ENCODE results near the gene RHBDD3.

The RHBDD3 gene

DNA sequence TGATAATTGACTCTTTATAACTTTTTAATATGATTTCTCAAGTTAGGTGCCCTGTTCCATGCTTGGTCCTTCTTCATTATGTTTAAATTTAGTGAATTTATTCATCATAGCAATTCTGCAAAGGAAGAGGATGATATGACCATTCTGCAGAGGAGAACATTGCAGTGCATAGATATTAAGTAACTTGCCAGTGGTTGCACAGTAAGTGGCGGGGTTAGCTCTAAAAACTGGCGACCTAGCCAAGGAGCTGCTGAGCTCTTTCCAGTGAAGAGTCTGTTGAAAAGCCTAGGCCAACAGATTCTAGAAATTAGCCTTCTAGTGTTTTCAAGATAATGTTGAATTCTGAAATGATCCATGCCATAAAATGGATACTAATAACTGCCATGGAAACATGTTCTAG, 4.8 kb upstream of the RHBDD3 start:
- no peak overlapping the region for H3K4me3 ChIP-seq (ENCODE audit: low read depth, low read length)
- DNase-seq (ENCODE audit: low read depth), result no peak

DNA sequence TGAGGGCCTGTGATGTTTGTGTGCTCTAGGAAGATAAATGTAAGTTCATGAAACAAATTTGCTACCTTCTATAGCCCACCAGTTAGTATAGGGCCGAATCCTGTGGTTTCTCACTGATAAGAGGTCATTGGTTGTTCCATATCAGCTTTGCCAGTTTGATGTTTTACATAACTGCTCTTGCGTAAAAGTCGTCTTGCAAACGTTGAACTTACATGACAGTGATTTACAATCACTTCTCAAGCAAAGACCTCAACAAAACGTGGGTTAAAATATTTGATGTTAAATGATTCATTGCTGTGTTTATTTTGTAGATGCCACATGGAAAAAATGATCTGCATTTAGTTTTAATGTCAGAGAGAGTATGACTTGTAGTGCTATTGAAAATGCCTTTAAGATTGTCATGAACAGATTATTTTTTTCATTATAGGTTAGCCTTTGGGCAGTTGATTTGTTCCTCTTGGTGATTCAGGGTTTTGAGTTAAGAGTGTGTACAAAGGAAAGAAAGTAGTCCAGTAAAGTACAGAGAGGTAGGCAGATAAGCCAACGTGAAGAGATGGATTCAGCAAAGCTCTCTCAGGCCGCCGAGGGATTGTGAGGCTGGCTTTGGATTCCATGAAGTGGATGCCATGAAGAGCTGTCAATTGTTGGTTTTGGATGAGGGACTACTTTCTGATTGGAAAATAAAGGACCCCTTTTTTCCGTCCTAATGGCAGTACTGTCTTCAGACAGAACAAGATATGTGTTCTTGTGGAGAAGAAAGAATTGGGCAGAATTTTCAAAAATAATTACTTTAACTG, 2.9 kb upstream of the RHBDD3 start:
- DNase-seq (ENCODE audit: low read depth), result no peak
- H3K4me3 ChIP-seq (ENCODE audit: low read depth, low read length), result peak overlapping the region; percentile 75

DNA sequence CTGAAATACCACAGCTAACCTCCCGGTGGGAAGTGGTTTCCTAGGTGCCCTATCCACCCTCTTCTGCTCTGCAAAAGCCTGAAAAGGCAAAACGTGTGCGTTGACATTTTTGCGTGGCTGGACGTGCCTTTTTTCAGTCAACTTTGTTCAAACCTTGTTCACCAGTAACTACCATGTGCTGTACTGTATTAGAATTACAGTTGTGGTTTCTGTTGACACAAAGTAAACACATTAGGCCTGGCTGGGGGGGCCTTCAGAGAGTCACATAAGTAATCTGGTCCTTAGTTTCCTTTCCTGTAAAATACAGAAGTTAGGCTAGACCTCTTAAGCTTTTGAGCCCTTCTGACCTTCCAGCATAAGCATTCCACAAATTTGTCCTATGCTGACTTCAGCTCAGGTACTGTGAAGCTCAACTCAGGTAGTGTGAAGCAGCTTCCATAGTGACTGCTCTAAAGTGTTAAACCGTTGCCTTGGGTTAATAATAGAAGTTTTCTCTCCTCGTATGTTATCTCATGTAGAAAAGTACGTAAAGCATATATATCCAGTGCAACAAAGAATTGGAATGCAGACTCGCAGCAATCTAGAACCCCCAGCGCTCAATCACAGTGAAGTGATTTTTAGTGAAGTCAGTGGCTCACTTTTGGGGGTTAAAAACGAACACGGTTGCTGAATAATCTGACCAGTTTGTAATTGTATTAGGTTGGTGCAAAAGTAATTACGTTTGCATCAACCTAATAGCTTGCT, 2.1 kb upstream of the RHBDD3 start:
- H3K4me3 ChIP-seq (ENCODE audit: low read depth, low read length), result peak overlapping the region; percentile 75
- no peak for DNase-seq (ENCODE audit: low read depth)

DNA sequence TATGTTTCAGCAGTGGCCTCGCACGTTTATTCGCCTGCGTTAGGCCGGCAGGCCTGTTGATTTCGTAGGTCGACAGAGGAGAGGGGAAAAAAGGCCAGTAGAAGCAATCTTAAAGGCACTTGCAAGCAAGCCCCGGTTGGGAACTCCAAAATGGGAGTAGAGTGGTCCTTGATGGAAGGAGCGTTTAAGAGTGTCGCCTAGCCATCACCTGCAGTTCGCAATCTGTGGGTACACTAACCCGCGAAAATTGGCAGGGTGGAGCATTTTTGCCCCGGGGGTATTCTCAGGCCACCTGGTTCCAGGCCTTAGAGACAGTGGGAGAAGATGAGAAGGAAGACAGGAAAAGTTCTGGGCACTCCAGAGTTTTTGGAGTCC, 1.4 kb upstream of the RHBDD3 start:
- H3K4me3 ChIP-seq (ENCODE audit: low read depth, low read length), result peak overlapping the region; percentile 75
- no peak for DNase-seq (ENCODE audit: low read depth)

DNA sequence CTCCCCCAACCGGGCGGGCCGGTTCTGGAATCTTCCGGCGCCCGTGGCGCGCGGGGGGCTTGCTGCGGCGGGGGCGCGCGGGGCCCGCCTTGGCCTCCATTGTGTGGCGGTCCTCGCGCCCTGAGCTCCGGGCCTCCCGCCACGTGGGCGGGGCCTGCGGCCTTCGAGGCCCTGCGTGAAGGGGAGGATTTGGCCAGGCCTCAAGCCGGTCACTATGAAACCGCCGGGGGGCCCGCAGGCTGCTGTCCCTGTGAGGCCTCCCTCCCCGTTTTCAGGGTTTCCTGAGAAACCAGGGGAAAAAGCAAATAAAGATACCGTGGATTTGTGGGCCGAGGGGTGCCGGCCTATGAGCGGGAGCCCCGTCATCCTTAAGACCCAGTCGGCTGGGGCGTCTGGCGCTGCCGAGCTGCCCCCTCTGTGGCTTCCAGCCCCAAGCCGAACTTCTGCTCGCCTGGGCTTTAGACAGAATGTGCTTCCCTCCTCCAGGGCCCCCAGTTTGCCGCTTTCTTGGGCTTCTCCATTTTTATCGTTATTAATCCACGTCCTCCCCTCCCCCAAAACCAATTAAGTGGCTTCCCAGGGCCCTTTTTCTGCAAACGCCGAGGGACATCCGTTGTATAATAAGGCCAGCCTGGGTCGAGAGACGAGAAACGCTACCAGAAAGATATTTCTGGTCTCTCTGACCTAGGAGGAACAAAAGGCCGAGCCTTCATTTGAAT, 889 bp upstream of the RHBDD3 start:
- peak overlapping the region; percentile 75 for H3K4me3 ChIP-seq (ENCODE audit: low read depth, low read length)
- DNase-seq (ENCODE audit: low read depth), result peak; percentile 22

DNA sequence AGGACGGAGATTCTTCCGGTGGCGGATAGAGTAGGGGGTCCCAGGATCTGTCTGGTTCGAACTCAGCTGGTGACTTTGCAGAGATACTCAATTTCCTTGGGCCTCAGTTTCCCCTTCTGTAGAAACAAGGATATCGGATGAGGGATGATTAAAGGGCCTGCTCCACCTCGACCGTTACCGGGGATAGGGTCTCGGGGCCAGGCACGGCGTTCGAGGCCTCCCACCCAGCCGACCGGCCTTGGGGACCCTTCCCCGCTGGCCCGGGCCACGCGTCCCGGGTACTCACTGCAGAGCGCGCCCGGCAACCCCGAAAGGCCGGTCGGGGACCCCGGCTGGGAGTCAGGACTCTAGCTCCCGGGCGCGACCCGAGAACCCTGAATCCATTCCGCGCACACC, 321 bp downstream of the RHBDD3 start:
- no peak for DNase-seq (ENCODE audit: low read depth)
- peak overlapping the region; percentile 75 for H3K4me3 ChIP-seq (ENCODE audit: low read depth, low read length)

DNA sequence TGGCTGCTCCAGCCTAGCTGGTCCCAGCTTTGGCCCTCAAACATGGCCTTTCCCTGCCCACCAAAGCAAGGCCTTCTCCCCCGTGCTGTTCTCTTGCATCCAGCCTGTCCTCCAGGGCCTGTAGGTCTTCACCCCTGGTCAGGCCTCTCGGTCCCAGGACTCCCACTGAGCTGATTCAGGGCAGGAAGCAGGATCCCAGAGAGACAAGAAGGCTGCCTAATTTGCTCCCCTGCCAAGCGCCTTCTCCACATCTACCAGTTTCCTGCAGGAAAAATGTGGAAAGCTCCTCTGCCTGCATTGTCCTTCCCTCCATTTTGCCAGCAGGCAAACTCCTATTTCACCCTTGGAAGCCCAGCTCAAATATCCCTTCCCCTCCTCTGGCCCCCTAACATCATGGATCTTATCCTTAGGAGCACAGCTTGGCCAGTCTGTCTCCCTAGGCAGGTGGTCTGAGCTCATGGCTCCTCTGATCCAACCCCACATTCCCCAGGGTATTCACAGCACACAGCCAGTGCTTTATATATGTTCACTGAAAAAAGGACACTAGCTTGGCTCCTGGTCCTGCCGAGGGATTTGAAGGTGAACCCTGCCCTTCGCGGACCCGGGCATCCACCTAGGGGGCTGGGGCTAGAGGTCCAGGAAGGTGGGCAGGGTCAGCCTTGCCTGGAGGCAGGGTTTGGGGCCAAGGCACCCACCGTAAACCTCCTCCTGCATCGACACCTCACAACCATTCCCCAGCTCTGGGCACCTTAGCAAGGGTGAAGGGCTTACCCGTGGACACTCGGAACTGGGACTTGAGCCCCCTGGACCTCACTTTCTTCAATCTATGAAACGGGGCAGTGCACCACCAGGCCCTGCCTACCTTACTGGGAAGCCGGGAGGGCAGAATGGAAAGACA, 968 bp downstream of the RHBDD3 start:
- H3K4me3 ChIP-seq (ENCODE audit: low read depth, low read length), result peak overlapping the region; percentile 75

DNA sequence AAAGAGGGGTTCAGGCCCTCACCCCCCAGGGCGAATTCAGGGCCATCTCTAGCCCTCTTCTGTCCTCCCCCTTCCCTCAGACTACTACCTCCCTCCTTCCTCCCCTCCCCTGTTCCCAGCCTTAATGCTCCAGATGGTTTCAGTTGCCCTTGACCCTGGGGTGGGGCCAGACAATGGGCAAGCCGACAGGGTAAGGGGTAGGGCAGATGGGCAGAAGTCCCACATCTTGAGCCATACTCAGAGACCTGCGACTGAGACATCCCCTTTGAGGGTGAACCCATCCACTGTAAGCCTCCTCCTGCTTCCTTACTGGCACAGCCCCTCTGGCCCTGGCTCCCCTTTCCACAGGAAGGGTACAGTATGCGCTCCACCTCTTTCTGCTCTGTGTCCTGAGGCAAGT, 1.9 kb downstream of the RHBDD3 start:
- no peak overlapping the region for H3K4me3 ChIP-seq (ENCODE audit: low read depth, low read length)
- no peak for DNase-seq (ENCODE audit: low read depth)

More for the DNA sequence above, 968 bp downstream of the RHBDD3 start:
- DNase-seq (ENCODE audit: low read depth), result no peak

DNA sequence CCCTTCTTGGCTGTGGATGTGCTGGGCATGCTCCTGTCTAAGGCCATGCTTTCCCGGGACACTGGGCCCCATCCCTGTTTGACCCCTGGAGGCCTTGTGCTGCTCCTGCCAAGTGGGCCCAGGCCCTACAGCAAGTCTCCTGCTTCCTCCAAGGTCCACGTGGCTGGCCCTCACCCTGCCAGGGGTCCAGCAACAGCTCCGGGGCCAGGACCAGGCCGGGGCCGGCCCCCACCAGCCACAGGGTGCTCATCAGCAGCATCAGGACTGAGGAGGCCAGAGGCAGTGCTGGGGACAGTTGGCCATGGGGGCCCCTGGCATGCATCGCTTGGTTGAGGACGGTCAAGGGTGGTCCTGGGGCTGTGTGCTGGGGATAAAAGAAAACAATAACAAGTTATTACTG, 2.5 kb downstream of the RHBDD3 start:
- no peak for DNase-seq (ENCODE audit: low read depth)
- no peak overlapping the region for H3K4me3 ChIP-seq (ENCODE audit: low read depth, low read length)

DNA sequence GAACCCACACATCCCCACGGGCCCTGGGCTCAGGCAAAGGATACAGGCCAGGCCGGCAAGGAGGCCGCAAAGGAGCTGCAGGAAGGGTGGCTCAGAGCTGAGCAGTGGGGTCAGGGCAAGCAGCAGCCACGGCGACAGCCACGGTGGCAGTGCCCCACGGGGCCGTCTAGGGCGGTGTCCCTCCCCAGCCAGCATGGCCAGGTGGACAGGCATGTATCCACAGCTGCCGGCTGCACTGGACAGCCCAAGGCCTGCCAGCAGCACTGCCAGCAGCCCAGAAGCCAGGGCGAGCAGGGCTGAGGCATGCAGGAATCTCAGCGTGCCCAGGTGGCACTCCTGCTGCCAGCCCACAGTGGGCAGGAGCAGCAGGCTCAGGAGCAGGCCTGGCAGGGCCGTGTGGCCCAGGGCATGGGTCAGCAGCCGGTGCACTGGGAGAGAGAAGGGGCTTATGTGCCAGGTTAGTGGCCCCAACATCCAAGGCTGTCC, 3.9 kb downstream of the RHBDD3 start:
- DNase-seq (ENCODE audit: low read depth), result no peak
- no peak overlapping the region for H3K4me3 ChIP-seq (ENCODE audit: low read depth, low read length)

DNA sequence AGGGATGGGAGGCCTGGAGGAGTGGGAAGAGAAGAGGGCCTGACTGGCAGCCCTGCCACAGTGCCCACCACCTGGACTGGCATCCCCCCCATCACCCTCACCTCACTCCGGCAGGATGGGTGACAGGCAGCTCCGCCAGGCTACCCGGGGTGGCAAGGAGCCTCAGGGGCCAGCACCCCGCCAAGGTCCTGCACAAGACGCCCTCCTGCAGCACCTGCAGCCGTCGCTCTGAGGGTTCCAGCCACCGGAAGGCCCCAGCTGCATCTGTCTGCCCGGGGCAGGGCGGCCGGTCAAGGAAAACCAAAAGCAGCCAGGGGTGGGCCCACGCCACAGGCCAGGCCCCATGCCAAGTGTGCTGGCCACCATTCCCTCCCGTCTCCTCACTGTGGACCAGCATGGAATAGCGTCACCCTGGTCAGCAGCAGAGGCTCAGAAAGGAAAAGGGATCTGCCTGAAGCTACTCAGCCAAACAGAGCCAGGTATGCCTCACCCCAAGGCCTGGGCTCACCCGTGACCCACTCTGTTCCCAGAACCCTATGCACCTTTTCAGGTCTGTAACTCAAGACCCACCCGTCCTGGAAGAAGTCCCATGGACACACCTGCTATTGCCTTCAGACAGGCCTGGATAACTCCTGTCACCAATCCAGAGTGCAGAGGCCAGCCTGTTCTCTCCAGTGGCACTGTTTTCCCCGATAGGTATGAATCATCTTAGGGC, 7.0 kb downstream of the RHBDD3 start:
- DNase-seq (ENCODE audit: low read depth), result no peak
- no peak overlapping the region for H3K4me3 ChIP-seq (ENCODE audit: low read depth, low read length)

DNA sequence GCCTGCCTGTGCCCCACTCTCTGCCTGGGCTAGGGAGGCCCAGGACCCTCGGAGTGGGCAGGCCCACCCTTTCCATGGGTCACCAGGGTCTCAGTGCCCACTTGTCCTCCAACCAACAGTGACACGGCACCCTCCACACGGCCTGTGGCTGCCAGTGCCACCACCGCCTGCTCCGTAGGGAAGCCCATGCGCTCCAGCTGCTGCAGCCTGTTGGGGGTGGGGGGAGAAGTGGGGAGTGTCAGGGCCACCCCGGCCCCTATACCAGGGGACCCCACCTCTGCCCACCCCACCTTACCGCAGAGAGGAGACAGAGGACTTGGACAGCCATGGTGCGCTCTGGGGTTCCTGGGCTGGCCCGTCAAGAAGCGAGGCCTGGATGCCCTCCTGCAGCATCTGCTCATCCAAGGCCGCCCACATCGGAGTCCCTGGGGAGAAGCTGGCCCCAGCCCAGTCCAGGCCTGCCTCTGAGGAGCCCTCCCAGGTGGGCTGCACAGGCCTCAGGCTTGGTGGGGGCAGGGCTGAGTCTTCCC, 7.7 kb downstream of the RHBDD3 start:
- no peak overlapping the region for H3K4me3 ChIP-seq (ENCODE audit: low read depth, low read length)
- DNase-seq (ENCODE audit: low read depth), result no peak

DNA sequence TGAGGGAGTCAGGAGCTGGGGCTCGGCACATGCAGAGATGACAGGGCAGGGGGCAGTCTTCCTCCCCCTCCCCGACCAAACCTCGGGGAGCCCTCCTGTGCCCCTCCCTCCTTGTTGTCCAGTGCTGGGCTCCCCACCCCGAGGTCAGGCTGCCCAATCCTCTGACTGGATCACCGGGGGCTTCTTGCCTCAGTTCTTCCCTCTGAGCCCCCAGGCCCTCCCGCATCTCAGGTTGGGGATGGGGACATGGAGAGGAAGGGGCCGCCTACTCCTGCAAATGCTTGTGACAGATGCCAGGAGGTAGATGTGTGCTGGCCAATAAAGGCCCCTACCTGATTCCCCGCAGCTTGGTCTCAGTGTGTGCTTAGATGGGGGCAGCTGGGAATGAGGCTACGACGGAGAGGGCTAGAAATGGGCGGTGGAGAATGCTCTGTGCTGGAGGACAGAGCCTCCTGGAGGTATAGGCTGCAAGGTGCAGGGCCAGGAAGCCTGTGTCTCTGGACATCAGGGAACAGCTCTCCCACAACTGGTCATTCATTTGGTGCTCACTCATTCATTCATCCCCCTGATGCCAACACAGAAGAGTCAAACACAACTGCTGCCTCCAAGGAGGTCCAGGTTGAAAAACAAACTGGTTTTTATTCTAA, 8.4 kb downstream of the RHBDD3 start:
- no peak overlapping the region for H3K4me3 ChIP-seq (ENCODE audit: low read depth, low read length)
- no peak for DNase-seq (ENCODE audit: low read depth)

DNA sequence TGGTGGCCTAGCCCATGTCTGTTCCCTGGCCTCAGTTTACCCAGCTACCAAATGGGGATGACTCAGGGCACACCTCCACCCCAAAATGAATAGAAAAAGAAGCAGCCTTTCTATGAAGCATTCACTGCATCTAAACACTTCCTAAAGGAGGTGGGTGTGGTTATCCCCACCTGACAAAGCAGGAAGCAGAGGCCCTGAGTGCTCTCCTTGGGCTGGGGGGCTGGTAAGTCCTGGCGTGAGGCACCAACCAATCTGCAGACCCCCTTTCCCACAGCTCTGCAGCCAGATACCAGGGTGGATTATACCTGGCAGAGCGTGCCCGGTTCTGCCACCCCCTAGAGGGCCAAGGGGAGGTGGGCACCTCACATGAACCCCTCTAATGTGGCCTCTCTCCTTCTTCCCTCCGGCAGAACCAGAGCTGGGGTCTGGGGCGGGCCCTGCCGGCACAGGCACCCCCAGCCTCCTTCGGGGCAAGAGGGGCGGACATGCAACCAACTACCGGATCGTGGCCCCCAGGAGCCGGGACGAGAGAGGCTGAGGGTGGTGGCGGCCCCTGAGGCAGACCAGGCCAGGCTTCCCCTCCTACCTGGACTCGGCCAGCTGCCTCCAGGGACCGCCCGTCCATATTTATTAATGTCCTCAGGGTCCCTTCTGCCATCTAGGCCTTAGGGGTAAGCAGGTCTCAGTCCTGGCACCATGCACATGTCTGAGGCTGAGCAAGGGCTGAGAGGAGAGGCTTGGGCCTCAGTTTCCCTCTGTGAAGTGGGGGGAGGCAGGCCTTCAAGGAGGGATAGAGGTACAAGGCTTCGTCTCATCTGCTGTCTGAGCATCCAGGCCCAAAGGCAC, 9.2 kb downstream of the RHBDD3 start:
- no peak overlapping the region for H3K4me3 ChIP-seq (ENCODE audit: low read depth, low read length)
- DNase-seq (ENCODE audit: low read depth), result no peak

DNA sequence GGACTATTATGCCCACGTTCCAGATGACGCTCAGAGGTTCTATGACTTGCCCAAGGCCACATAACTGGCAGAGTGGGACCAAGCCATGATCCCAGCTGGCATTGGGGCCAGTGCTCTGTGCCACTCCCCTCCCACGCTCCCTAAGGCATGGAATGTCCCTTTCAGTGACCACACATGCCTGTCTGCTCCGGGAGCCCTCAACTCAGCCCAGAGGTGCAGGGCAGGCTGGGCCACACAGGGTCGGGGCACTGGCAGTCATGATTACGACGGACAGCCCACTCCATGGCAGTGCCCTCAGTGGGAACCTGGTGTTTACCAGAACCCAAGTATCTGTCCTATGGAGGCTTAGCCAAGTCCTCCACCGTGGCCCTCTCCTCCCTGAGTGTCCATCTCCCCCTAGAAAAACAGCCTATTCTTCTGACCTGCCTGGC, 10.0 kb downstream of the RHBDD3 start:
- no peak overlapping the region for H3K4me3 ChIP-seq (ENCODE audit: low read depth, low read length)
- no peak for DNase-seq (ENCODE audit: low read depth)

DNA sequence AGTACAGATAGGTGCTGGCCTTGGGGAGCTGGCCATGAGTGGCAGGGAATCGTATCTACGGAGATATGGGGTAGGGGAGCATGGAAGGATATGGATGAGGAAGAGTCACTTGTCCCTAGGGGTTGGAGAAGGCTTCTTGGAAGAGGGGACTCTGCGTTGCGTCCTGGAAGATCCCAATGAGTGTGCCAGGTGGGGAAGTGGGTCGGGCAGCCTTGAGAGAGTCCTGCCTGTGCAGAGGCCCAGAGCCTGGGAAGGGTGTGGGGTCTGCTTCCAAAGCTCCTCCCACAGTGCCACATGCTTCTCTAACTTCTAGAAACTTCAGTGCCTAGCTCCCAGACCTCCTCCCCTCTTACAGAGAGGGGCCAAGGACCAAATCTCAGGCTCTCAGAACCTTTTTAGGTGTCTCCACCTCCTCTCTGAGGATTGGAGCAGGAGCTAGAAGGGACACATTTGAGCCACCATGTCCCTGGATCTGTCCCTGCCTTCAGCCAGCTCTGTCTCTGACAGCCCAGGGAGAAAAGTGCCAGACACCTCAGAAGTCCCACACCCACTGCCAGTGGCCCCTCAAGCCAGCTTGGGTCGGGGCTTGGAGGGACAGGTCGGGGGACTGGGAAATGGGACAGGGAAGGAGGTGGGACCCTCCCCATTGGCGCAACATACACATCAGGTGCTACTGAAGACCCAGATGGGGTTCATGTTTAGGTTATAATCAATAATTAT, 11.0 kb downstream of the RHBDD3 start:
- no peak for DNase-seq (ENCODE audit: low read depth)
- H3K4me3 ChIP-seq (ENCODE audit: low read depth, low read length), result no peak overlapping the region

Measured in skeletal muscle cell (primary cell).